ENCODE results near the gene POMT2.

- TF ChIP-seq CTCF (IDR thresholded peaks at IDR 0.05; ENCODE audit: low read length) (no peak), EZH2 (IDR thresholded peaks at IDR 0.05; ENCODE audit: borderline replicate concordance, low read length) (no peak)
These were observed 60.5 kb downstream of the POMT2 start for GRCh38 chr14:77260199-77260598.
